K562 (cell line): ENCODE measurements around the gene IGFL1. TPM values are rescaled to one million over a fixed set of nuclear protein-coding genes. Genes with fewer than 3 reads are reported as not detected.

ENCODE experiments used
- CEBPZ ChIP-seq: fragments of 150-350 bp; IDR thresholded peaks from 2 replicates; pipeline ENCODE4 v1.6.1; 2014; ENCODE audit warnings: low read depth, mild to moderate bottlenecking, low read length, borderline replicate concordance
- DIDO1 ChIP-seq: fragments of 450-650 bp; IDR thresholded peaks from 2 replicates; pipeline ENCODE4 v1.6.1; 2016; ENCODE audit warnings: low read depth, missing biosample characterization, missing genetic modification characterization
- EHMT2 ChIP-seq: fragments of 450-650 bp; IDR thresholded peaks from 2 replicates; pipeline ENCODE4 v1.6.1; 2018; ENCODE audit warnings: antibody characterized with exemption
- HDAC1 ChIP-seq, 2 experiments: fragments of 450-650 bp; IDR thresholded peaks; 2 replicates each; pipeline ENCODE4 v1.6.1; 2016 to 2017; ENCODE audit warnings: inconsistent platforms in 1 of 2, mild to moderate bottlenecking in 1 of 2, moderate library complexity in 1 of 2
- JUNB ChIP-seq: fragments of 450-650 bp; formaldehyde crosslinking; conservative IDR thresholded peaks from 2 replicates; pipeline ENCODE4 v1.4.0; 2020; ENCODE audit warnings: mild to moderate bottlenecking
- LEF1 ChIP-seq: fragments of 450-650 bp; IDR thresholded peaks from 2 replicates; pipeline ENCODE4 v1.6.1; 2016; ENCODE audit warnings: mild to moderate bottlenecking
- NKRF ChIP-seq: fragments of 450-650 bp; IDR thresholded peaks from 2 replicates; pipeline ENCODE4 v1.6.1; 2016; ENCODE audit warnings: borderline replicate concordance
- NR3C1 ChIP-seq: sonication (generic); formaldehyde crosslinking; IDR thresholded peaks from 2 replicates; pipeline ENCODE4 v1.8.1; 2022; ENCODE audit warnings: missing genetic modification reagents
- RNF219 ChIP-seq: fragments of 250-450 bp; sonication (Bioruptor Pico); IDR thresholded peaks from 2 replicates; pipeline ENCODE4 v1.5.0; 2022; ENCODE audit warnings: mild to moderate bottlenecking
- TRIM25 ChIP-seq: fragments of 450-650 bp; IDR thresholded peaks from 2 replicates; pipeline ENCODE4 v1.7.0; 2016; ENCODE audit warnings: borderline replicate concordance
- ZNF592 ChIP-seq: fragments of 450-650 bp; IDR thresholded peaks from 2 replicates; pipeline ENCODE4 v1.6.1; 2017; ENCODE audit warnings: antibody characterized with exemption, mild to moderate bottlenecking
- polyA plus RNA-seq, 8 experiments: library from polyadenylated mRNA; depleted of rRNA in 4 of 8; stranded (reverse) in 5 of 8; unstranded in 3 of 8; fragments of >200 nt; fragmentation: Nextera tagmentation in 2 of 8; fragmentation: Illumina TruSeq in 1 of 8; extraction: Ambion mirVana in 2 of 8; extraction: Trizol in 1 of 8; gene quantifications; 2 replicates each; pipeline versions ENCODE4 v1.2.1 to v1.2.3, GENCODE V29; 2011 to 2014; ENCODE audit warnings: inconsistent platforms in 1 of 8, missing spikeins in 1 of 8
- total RNA-seq, 7 experiments: library from RNA; depleted of rRNA in 6 of 7; stranded (reverse); fragments of >200 nt in 6 of 7; fragmentation: Illumina TruSeq in 2 of 7; extraction: Trizol in 2 of 7; gene quantifications; 2 replicates each; pipeline versions ENCODE4 v1.2.1 to v1.2.3, GENCODE V29; 2011 to 2021; ENCODE audit warnings: low replicate concordance in 1 of 7

IGFL1 gene
- total and polyA plus RNA-seq, 9 of the 15 experiments (the other 6 are each of a cell fraction or from before 2014, with no cell fraction given), result not detected

- TF ChIP-seq JUNB (CRISPR knock-in tag) (peak; percentile 90), DIDO1 (tag) (no peak), CEBPZ (no peak), EHMT2 (no peak), RNF219 (peak; percentile 85), LEF1 (no peak; the same call in 1 of the 2 replicates), TRIM25 (no peak), NR3C1 (CRISPR knock-in tag) (no peak), ZNF592 (peak; percentile 57; the same call in 1 of the 2 replicates), HDAC1 (IDR thresholded peaks at IDR 0.05) (peak in 1 of 2 experiments; percentile 56; a peak in 1 of 4 replicates), NKRF (no peak)
These were observed 26.4 kb upstream of the IGFL1 start (continued) for GRCh38 chr19:46202872-46203860.
